Measurements from ENCODE around the gene SLC6A11. TPM values are rescaled to one million over a fixed set of nuclear protein-coding genes. Genes with fewer than 3 reads are reported as not detected.
A peak's percentile ranks its signal among the peaks of the same experiment; 100 is the strongest.

The SLC6A11 gene
- total and polyA plus RNA-seq, 9 of the 15 experiments (the other 6 are each of a cell fraction or from before 2014, with no cell fraction given), result 0.04 TPM; not detected in 8

DNA sequence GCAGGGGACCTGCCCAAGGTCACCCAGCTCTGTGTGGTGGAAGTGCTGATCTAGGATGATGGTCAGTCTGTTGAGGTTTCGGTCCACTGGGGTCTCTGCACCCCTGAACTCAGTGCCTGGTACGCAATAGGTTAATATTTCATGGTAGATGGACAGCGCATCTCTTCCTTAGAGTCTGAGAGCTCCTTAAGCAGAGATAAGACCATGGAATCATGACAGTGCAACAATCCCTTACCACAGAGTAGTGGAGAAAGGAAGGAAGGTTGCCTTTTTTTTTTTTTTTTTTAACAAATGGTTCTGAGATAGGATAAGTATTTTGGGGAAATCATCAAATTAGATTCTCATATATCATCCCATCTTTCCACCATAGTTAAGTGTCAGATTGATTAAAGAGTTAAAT lies 96.8 kb downstream of the SLC6A11 start:
- Histone ChIP-seq H3K9me3 (replicated peaks; ENCODE audit: control insufficient read depth, insufficient read depth, low read depth, low read length) (no peaks in the 10 kb centered on the region), H3K36me3 (ENCODE audit: control insufficient read depth, insufficient read depth, low read length) (no peaks in the 10 kb centered on the region), H3K9ac (ENCODE audit: insufficient read depth in 1 of 2, low read depth in 2 of 2, low read length in 2 of 2) (no peak overlapping the region), H3K79me2 (ENCODE audit: control insufficient read depth, insufficient read depth, low read length) (no peaks in the 10 kb centered on the region), H3K27me3 (ENCODE audit: control insufficient read depth in 2 of 2, insufficient read depth in 2 of 2, low read length in 2 of 2) (peaks cover 0 to 19% of the 10 kb centered on the region in 2 experiments; a peak in 3 of 5 replicates), H3K4me1 (replicated peaks in 1 of 2; ENCODE audit: control insufficient read depth in 2 of 2, insufficient read depth in 2 of 2, low read length in 2 of 2) (no peaks in the 10 kb centered on the region), H3K4me3 (no peak overlapping the region), H3K4me2 (ENCODE audit: insufficient read depth, low read length) (no peak overlapping the region), H2AFZ (ENCODE audit: low read depth, low read length) (no peak overlapping the region), H4K20me1 (replicated peaks; ENCODE audit: control insufficient read depth, insufficient read depth, low read length) (0 out of 2 replicates have a peak, but pooled peaks cover 5% of the 10 kb centered on the region), H3K9me1 (ENCODE audit: control insufficient read depth, insufficient read depth, low read length) (no peaks in the 10 kb centered on the region), H3K27ac (ENCODE audit: extremely low read depth, low read depth, low read length) (no peak overlapping the region)
- DNase-seq (ENCODE audit: extremely low read depth in 1 of 4, low spot score in 3 of 4), result no peak
- no peak for FAIRE-seq
- WGBS (ENCODE audit: insufficient coverage, low coverage, missing lambda C conversion rate), result 2% methylated on average over 3 of the region's 3 CpGs
- in situ Hi-C loops (cut with MboI), result no loop called here
- POLR2A ChIA-PET, result no interaction called here
- intact Hi-C loops (cut with micrococcal nuclease), result no loop called here
- CTCF ChIA-PET (ENCODE audit: low intra/inter-chr PET ratio), result no interaction called here
- peak; percentile 65 for ATAC-seq
- TF ChIP-seq, protein P1, sequence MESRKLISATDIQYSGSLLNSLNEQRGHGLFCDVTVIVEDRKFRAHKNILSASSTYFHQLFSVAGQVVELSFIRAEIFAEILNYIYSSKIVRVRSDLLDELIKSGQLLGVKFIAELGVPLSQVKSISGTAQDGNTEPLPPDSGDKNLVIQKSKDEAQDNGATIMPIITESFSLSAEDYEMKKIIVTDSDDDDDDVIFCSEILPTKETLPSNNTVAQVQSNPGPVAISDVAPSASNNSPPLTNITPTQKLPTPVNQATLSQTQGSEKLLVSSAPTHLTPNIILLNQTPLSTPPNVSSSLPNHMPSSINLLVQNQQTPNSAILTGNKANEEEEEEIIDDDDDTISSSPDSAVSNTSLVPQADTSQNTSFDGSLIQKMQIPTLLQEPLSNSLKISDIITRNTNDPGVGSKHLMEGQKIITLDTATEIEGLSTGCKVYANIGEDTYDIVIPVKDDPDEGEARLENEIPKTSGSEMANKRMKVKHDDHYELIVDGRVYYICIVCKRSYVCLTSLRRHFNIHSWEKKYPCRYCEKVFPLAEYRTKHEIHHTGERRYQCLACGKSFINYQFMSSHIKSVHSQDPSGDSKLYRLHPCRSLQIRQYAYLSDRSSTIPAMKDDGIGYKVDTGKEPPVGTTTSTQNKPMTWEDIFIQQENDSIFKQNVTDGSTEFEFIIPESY (CRISPR knock-in tag; IDR thresholded peaks at IDR 0.05), result no peak
- TF ChIP-seq SP2 (IDR thresholded peaks at IDR 0.05; ENCODE audit: extremely low read depth, low read depth, low read length, poor library complexity, severe bottlenecking) (no peak), HMG20A (CRISPR knock-in tag; conservative IDR thresholded peaks at IDR 0.05) (no peak), GABPB2 (CRISPR knock-in tag; conservative IDR thresholded peaks at IDR 0.05) (no peak), PKNOX1 (IDR thresholded peaks at IDR 0.05) (peak; percentile 27; the same call in 1 of the 2 replicates), C11orf30 (IDR thresholded peaks at IDR 0.05; ENCODE audit: low read depth) (peak; percentile 28; the same call in 1 of the 2 replicates), ZBTB1 (CRISPR knock-in tag; IDR thresholded peaks at IDR 0.05; ENCODE audit: borderline replicate concordance, low read depth) (no peak), ZNF384 (IDR thresholded peaks at IDR 0.05; ENCODE audit: low read depth, low read length) (peak; percentile 36; the same call in 1 of the 2 replicates), HCFC1 (IDR thresholded peaks at IDR 0.05; ENCODE audit: low read depth, low read length) (no peak), ELF2 (CRISPR knock-in tag; IDR thresholded peaks at IDR 0.05) (no peak), TSC22D4 (tag; IDR thresholded peaks at IDR 0.05) (no peak), ZNF316 (IDR thresholded peaks at IDR 0.05) (peak; percentile 22; the same call in 1 of the 2 replicates), NFE2 (IDR thresholded peaks at IDR 0.05; ENCODE audit: low read depth) (peak; percentile 71), CAMTA2 (CRISPR knock-in tag; conservative IDR thresholded peaks at IDR 0.05) (no peak)
- TF ChIP-seq, protein P2, sequence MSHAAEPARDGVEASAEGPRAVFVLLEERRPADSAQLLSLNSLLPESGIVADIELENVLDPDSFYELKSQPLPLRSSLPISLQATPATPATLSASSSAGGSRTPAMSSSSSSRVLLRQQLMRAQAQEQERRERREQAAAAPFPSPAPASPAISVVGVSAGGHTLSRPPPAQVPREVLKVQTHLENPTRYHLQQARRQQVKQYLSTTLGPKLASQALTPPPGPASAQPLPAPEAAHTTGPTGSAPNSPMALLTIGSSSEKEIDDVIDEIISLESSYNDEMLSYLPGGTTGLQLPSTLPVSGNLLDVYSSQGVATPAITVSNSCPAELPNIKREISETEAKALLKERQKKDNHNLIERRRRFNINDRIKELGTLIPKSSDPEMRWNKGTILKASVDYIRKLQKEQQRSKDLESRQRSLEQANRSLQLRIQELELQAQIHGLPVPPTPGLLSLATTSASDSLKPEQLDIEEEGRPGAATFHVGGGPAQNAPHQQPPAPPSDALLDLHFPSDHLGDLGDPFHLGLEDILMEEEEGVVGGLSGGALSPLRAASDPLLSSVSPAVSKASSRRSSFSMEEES (CRISPR knock-in tag; IDR thresholded peaks at IDR 0.05), result no peak
- BruUV-seq (replicated peaks), result no TSS peak

Measured in K562 (cell line).